MM.1S (cell line): ENCODE results near the gene CCDC152.

ENCODE experiments used
- DNase-seq: peaks from one replicate; pipeline ENCODE4 v3.0.0-alpha.2; 2015
- H2AFZ ChIP-seq: fragments of 300-600 bp; sonication (generic); 2 replicates; pipeline ENCODE4 v1.6.0; 2016; ENCODE audit warnings: antibody characterized with exemption, low read length
- H3F3A ChIP-seq: fragments of 300-600 bp; sonication (generic); 2 replicates; pipeline ENCODE4 v1.6.1; 2016; ENCODE audit warnings: mild to moderate bottlenecking, antibody characterized with exemption, low read length, moderate library complexity, mixed read lengths; ENCODE audit not compliant: insufficient read depth
- H3K27ac ChIP-seq: fragments of 300-600 bp; sonication (generic); 2 replicates; pipeline ENCODE4 v1.5.1; 2016; ENCODE audit warnings: mild to moderate bottlenecking, low read length
- H3K27me3 ChIP-seq: fragments of 300-600 bp; sonication (generic); replicated peaks from 2 replicates; pipeline ENCODE4 v1.6.0; 2016; ENCODE audit warnings: low read length; ENCODE audit not compliant: insufficient read depth
- H3K36me3 ChIP-seq: fragments of 300-600 bp; sonication (generic); replicated peaks from 2 replicates; pipeline ENCODE4 v1.6.1; 2016; ENCODE audit warnings: mild to moderate bottlenecking, low read length, mixed read lengths; ENCODE audit not compliant: insufficient read depth
- H3K4me1 ChIP-seq: fragments of 300-600 bp; sonication (generic); 2 replicates; pipeline ENCODE4 v1.6.1; 2016; ENCODE audit warnings: low read length, mixed read lengths
- H3K4me2 ChIP-seq: fragments of 300-600 bp; sonication (generic); 2 replicates; pipeline ENCODE4 v1.6.0; 2016; ENCODE audit warnings: low read depth, low read length
- H3K4me3 ChIP-seq: fragments of 300-600 bp; sonication (generic); 2 replicates; pipeline ENCODE4 v1.5.1; 2016; ENCODE audit warnings: low read length, mixed read lengths
- H3K79me2 ChIP-seq: fragments of 300-600 bp; sonication (generic); 2 replicates; pipeline ENCODE4 v1.6.1; 2016; ENCODE audit warnings: mixed run types, low read length, mixed read lengths
- H3K9ac ChIP-seq: fragments of 300-600 bp; sonication (generic); 2 replicates; pipeline ENCODE4 v1.6.1; 2016; ENCODE audit warnings: low read length, mixed read lengths
- H3K9me2 ChIP-seq: fragments of 300-600 bp; sonication (generic); replicated peaks from 2 replicates; pipeline ENCODE4 v1.6.1; 2016; ENCODE audit warnings: mild to moderate bottlenecking, low read length, mixed read lengths; ENCODE audit not compliant: insufficient read depth
- H3K9me3 ChIP-seq: fragments of 300-600 bp; sonication (generic); replicated peaks from 2 replicates; pipeline ENCODE4 v1.6.1; 2016; ENCODE audit warnings: mild to moderate bottlenecking, low read length, mixed read lengths; ENCODE audit not compliant: insufficient read depth
- H4K20me1 ChIP-seq: fragments of 300-600 bp; sonication (generic); 2 replicates; pipeline ENCODE4 v1.6.1; 2016; ENCODE audit warnings: mild to moderate bottlenecking, low read length, moderate library complexity, mixed read lengths; ENCODE audit not compliant: insufficient read depth
- CTCF ChIP-seq: fragments of 300-600 bp; sonication (generic); IDR thresholded peaks from 2 replicates; pipeline ENCODE4 v1.5.1; 2016; ENCODE audit warnings: antibody characterized with exemption, low read length, mixed read lengths
- EZH2 ChIP-seq: fragments of 300-600 bp; sonication (generic); optimal IDR thresholded peaks from 2 replicates; pipeline ENCODE3; 2017; ENCODE audit warnings: low read depth, mild to moderate bottlenecking, antibody characterized with exemption, low read length, mixed read lengths
- EZH2phosphoT487 ChIP-seq: fragments of 300-600 bp; sonication (generic); IDR thresholded peaks from 2 replicates; pipeline ENCODE4 v1.6.1; 2018; ENCODE audit warnings: antibody characterized with exemption, low read length

The CCDC152 gene

GRCh38 chr5:42840269-42840668 lies 83.7 kb downstream of the CCDC152 start:
- H4K20me1 ChIP-seq: no peaks in the 10 kb centered on the region
- no peaks in the 10 kb centered on the region for H3K9me3 ChIP-seq
- no peak overlapping the region for H3K9ac ChIP-seq
- H3K4me2 ChIP-seq: no peak overlapping the region
- H2AFZ ChIP-seq: no peak overlapping the region
- H3K4me3 ChIP-seq: no peak overlapping the region
- H3K9me2 ChIP-seq: no peaks in the 10 kb centered on the region
- TF ChIP-seq EZH2phosphoT487 (no peak), CTCF (no peak), EZH2 (no peak)
- no peaks in the 10 kb centered on the region for H3F3A ChIP-seq
- H3K36me3 ChIP-seq: no peaks in the 10 kb centered on the region
- no peak for DNase-seq
- H3K79me2 ChIP-seq: no peaks in the 10 kb centered on the region
- H3K4me1 ChIP-seq: no peaks in the 10 kb centered on the region
- H3K27ac ChIP-seq: no peak overlapping the region
- no peaks in the 10 kb centered on the region for H3K27me3 ChIP-seq

DNA sequence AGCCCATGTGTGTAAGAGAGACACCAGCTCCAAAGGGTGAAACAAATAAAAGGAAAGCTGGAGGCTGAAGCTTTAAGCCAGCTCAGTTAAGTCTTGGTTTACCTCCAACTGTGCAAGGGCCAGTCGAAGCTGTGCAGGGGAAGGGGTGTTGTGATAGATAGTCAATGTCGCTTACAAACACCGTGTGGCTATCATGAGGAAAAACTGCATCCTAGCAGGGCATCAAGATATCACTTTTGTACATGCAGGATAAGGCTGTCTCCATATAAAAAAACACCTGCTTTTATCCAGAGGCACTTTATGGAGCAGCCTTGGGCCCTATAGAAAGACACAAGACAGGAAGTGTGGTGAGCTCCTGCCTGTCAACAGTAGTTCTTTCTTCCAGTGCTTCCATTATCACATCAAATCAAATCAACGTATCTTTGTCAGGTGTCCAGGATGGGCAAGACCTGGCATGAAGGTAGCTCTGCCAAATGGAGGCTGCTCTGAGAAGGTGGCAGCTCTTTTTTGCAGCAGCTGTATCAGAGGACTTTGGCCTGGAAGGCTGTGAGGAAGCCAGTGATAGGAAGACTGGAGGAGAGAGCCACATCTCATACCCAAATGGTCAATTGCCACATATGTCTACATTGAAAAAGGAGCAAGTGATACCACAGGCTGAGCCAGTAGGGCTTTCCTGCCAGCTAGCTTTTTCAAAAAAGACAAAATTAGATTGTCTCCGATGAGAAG lies 84.4 kb downstream of the CCDC152 start:
- no peak overlapping the region for H2AFZ ChIP-seq
- no peaks in the 10 kb centered on the region for H3K9me3 ChIP-seq
- no peaks in the 10 kb centered on the region for H3K36me3 ChIP-seq
- no peaks in the 10 kb centered on the region for H3K9me2 ChIP-seq
- no peak for TF ChIP-seq EZH2
- TF ChIP-seq EZH2phosphoT487: no peak
- TF ChIP-seq CTCF: no peak
- no peak overlapping the region for H3K27ac ChIP-seq
- H3K4me1 ChIP-seq: no peaks in the 10 kb centered on the region
- no peak overlapping the region for H3K4me3 ChIP-seq
- no peak for DNase-seq
- H3F3A ChIP-seq: no peaks in the 10 kb centered on the region
- no peak overlapping the region for H3K4me2 ChIP-seq
- no peaks in the 10 kb centered on the region for H3K27me3 ChIP-seq
- no peak overlapping the region for H3K9ac ChIP-seq
- H4K20me1 ChIP-seq: no peaks in the 10 kb centered on the region
- H3K79me2 ChIP-seq: no peaks in the 10 kb centered on the region

- no peaks in the 10 kb centered on the region for H3F3A ChIP-seq
- H3K9ac ChIP-seq: no peak overlapping the region
- no peak overlapping the region for H3K4me3 ChIP-seq
- no peaks in the 10 kb centered on the region for H3K9me2 ChIP-seq
- no peaks in the 10 kb centered on the region for H3K9me3 ChIP-seq
- DNase-seq: no peak
- no peak overlapping the region for H2AFZ ChIP-seq
- H3K79me2 ChIP-seq: no peaks in the 10 kb centered on the region
- no peaks in the 10 kb centered on the region for H4K20me1 ChIP-seq
- no peak overlapping the region for H3K4me2 ChIP-seq
- no peaks in the 10 kb centered on the region for H3K36me3 ChIP-seq
- TF ChIP-seq EZH2: no peak
- TF ChIP-seq CTCF: no peak
- no peak for TF ChIP-seq EZH2phosphoT487
- no peaks in the 10 kb centered on the region for H3K27me3 ChIP-seq
- no peaks in the 10 kb centered on the region for H3K4me1 ChIP-seq
- no peak overlapping the region for H3K27ac ChIP-seq
Measured at GRCh38 chr5:42842921-42843641, 86.5 kb downstream of the CCDC152 start.
